GM12878 (cell line): Measurements from ENCODE around the gene FZD10. TPM values are rescaled to one million over a fixed set of nuclear protein-coding genes. Genes with fewer than 3 reads are reported as not detected.

Experiments used
- ATAC-seq: fragments of 200-7000 bp; cut with Tn5 transposase; 3 replicates; pipeline ENCODE4 v1.9.1; 2020; ENCODE audit warnings: mild to moderate bottlenecking, moderate library complexity
- BruUV-seq: library from RNA; stranded (reverse); fragments of 400-500 nt; replicated peaks from 2 replicates; lab custom pipeline; 2021; lab: Mats Ljungman, UMichigan
- CTCF ChIA-PET: fragments of 300-600 bp; sonication (Branson Sonifier 250); formaldehyde crosslinking; extraction: SDS; loops from one replicate; lab custom pipeline; 2021; ENCODE audit warnings: inconsistent platforms; lab: Yijun Ruan, JAX
- POLR2A ChIA-PET: fragments of 350-600 bp; formaldehyde crosslinking; extraction: SDS; loops from one replicate; lab custom pipeline; 2021; ENCODE audit warnings: inconsistent platforms; lab: Charles Lee
- RAD21 ChIA-PET: fragments of 300-600 bp; sonication (Branson Sonifier 250); formaldehyde crosslinking; loops from one replicate; lab custom pipeline; 2023; ENCODE audit warnings: antibody characterized with exemption; ENCODE audit not compliant: unreplicated experiment; lab: Charles Lee
- SMC1A ChIA-PET: fragments of 300-600 bp; sonication (Branson Sonifier 250); formaldehyde crosslinking; loops from one replicate; lab custom pipeline; 2023; ENCODE audit not compliant: unreplicated experiment, uncharacterized antibody; lab: Charles Lee
- DNase-seq: peaks from one replicate; pipeline ENCODE4 v3.0.0-alpha.2; 2011; ENCODE audit warnings: low read depth, low spot score
- FAIRE-seq: peaks from 3 replicates; lab custom pipeline; 2011; peaks lifted over from hg19 to GRCh38; lab: Jason Lieb, UNC
- H2AFZ ChIP-seq: 2 replicates; pipeline ENCODE4 v1.6.0; 2011; ENCODE audit warnings: low read depth, low read length, control low read depth; ENCODE audit not compliant: control insufficient read depth
- H3K27ac ChIP-seq: 2 replicates; pipeline ENCODE4 v1.5.1; 2011; ENCODE audit warnings: control low read depth; ENCODE audit not compliant: control insufficient read depth, insufficient read depth
- H3K27me3 ChIP-seq, 2 experiments: replicated peaks in 1 of 2; 2 replicates each; pipeline versions ENCODE4 v1.6.0 to v1.6.1; 2011; ENCODE audit warnings: low read length in 1 of 2; ENCODE audit not compliant: control insufficient read depth in 2 of 2, insufficient read depth in 2 of 2
- H3K36me3 ChIP-seq, 2 experiments: 2 replicates each; pipeline ENCODE4 v1.5.1; 2011; ENCODE audit warnings: low read length in 1 of 2; ENCODE audit not compliant: control insufficient read depth in 2 of 2, insufficient read depth in 2 of 2
- H3K4me1 ChIP-seq: 2 replicates; pipeline ENCODE4 v1.6.1; 2011; ENCODE audit warnings: mild to moderate bottlenecking, low read length, moderate library complexity, mixed read lengths; ENCODE audit not compliant: control insufficient read depth, insufficient read depth
- H3K4me2 ChIP-seq: 2 replicates; pipeline ENCODE4 v1.6.0; 2011; ENCODE audit warnings: control low read depth; ENCODE audit not compliant: control insufficient read depth, insufficient read depth
- H3K4me3 ChIP-seq: fragments of 200-600 bp; sonication (generic); 2 replicates; pipeline ENCODE4 v1.5.1; 2016
- H3K79me2 ChIP-seq: 2 replicates; pipeline ENCODE4 v1.6.0; 2011; ENCODE audit warnings: low read length; ENCODE audit not compliant: control insufficient read depth, insufficient read depth
- H3K9ac ChIP-seq: 2 replicates; pipeline ENCODE4 v1.8.0; 2011; ENCODE audit warnings: low read length, control low read depth, mixed read lengths; ENCODE audit not compliant: control insufficient read depth, insufficient read depth
- H3K9me3 ChIP-seq: replicated peaks from 3 replicates; pipeline ENCODE4 v1.5.1; 2011; ENCODE audit warnings: mild to moderate bottlenecking, low read length; ENCODE audit not compliant: control insufficient read depth, insufficient read depth
- H4K20me1 ChIP-seq: 2 replicates; pipeline ENCODE4 v1.6.0; 2011; ENCODE audit not compliant: control insufficient read depth, insufficient read depth
- CBX5 ChIP-seq: sonication (generic); IDR thresholded peaks from 2 replicates; pipeline ENCODE4 v1.6.1; 2016; ENCODE audit warnings: low read depth, moderate library complexity, mild to moderate bottlenecking, inconsistent platforms
- CHD4 ChIP-seq: fragments of 200-600 bp; sonication (generic); IDR thresholded peaks from 2 replicates; pipeline ENCODE4 v1.6.1; 2016; ENCODE audit warnings: mild to moderate bottlenecking
- SRF ChIP-seq, 2 experiments: IDR thresholded peaks; 2 replicates each; pipeline ENCODE4 v1.6.1; 2011; ENCODE audit warnings: low read depth in 2 of 2, low read length in 2 of 2, mild to moderate bottlenecking in 1 of 2, moderate library complexity in 1 of 2
- YBX1 ChIP-seq: fragments of 450-650 bp; IDR thresholded peaks from 2 replicates; pipeline ENCODE4 v1.6.1; 2016; ENCODE audit warnings: antibody characterized with exemption
- WGBS: methylation state at CpG from one replicate; pipeline ENCODE4 v1.1.6; 2016; ENCODE audit warnings: low lambda C conversion rate; ENCODE audit not compliant: insufficient replicate concordance, insufficient coverage; ENCODE audit errors: missing lambda C conversion rate; 5-methylcytosine and 5-hydroxymethylcytosine counted together
- in situ Hi-C: fragments of 300-500 bp; cut with MboI; formaldehyde crosslinking; loops from 9 replicates; pipeline ENCODE4 v1.14.3; 2018; ENCODE audit warnings: mixed read lengths
- intact Hi-C: fragments of 100-400 bp; cut with micrococcal nuclease; formaldehyde crosslinking; loops from one replicate; pipeline ENCODE4 v1.14.2; 2022; ENCODE audit not compliant: unreplicated experiment
- polyA plus RNA-seq, 11 experiments: library from polyadenylated mRNA; depleted of rRNA in 4 of 11; unstranded in 6 of 11; stranded (reverse) in 5 of 11; fragments of >200 nt; fragmentation: Nextera tagmentation in 4 of 11; fragmentation: Illumina TruSeq in 1 of 11; extraction: Ambion mirVana in 4 of 11; extraction: Trizol in 1 of 11; gene quantifications; 1 replicate in 1 of 11; 2 replicates in 10 of 11; pipeline versions ENCODE4 v1.2.1 to v1.2.3, GENCODE V29; 2011 to 2016; ENCODE audit warnings: inconsistent platforms in 2 of 11, missing spikeins in 2 of 11, low read depth in 1 of 11
- total RNA-seq, 4 experiments: library from RNA; depleted of rRNA in 3 of 4; stranded (reverse); fragments of >200 nt in 3 of 4; fragmentation: Illumina TruSeq in 1 of 4; extraction: Trizol in 1 of 4; gene quantifications; 2 replicates each; pipeline versions ENCODE4 v1.2.1 to v1.2.3, GENCODE V29; 2013 to 2021
- TF ChIP-seq, protein P1 (sequence below): IDR thresholded peaks from 2 replicates; pipeline ENCODE4 v1.6.1; 2012; ENCODE audit warnings: mild to moderate bottlenecking, low read depth, low read length
- TF ChIP-seq, protein P2 (sequence below): fragments of 450-650 bp; IDR thresholded peaks from 2 replicates; pipeline ENCODE4 v1.6.1; 2017; ENCODE audit warnings: low read depth, mild to moderate bottlenecking, moderate library complexity

FZD10 gene
- total and polyA plus RNA-seq, 10 of the 15 experiments (the other 5 are each of a cell fraction or from before 2014, with no cell fraction given) = not detected

DNA sequence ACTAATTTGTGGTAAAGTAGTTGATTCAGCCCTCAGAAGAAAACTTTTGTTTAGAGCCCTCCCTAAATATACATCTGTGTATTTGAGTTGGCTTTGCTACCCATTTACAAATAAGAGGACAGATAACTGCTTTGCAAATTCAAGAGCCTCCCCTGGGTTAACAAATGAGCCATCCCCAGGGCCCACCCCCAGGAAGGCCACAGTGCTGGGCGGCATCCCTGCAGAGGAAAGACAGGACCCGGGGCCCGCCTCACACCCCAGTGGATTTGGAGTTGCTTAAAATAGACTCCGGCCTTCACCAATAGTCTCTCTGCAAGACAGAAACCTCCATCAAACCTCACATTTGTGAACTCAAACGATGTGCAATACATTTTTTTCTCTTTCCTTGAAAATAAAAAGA, 2.7 kb downstream of the FZD10 start:
- no peak for ATAC-seq
- no peak overlapping the region for H2AFZ ChIP-seq
- H3K27me3 ChIP-seq = no peaks in the 10 kb centered on the region
- no peaks in the 10 kb centered on the region for H3K79me2 ChIP-seq
- ChIA-PET RAD21 (no interaction called here), CTCF (no interaction called here), SMC1A (no interaction called here), POLR2A (no interaction called here)
- BruUV-seq = no TSS peak
- in situ Hi-C loops = no loop called here
- no peak overlapping the region for H3K27ac ChIP-seq
- no peaks in the 10 kb centered on the region for H4K20me1 ChIP-seq
- 2% methylated on average over 5 of the region's 5 CpGs for WGBS
- no peaks in the 10 kb centered on the region; the same call in 2 of the 3 replicates for H3K9me3 ChIP-seq
- FAIRE-seq = no peak
- DNase-seq = no peak
- H3K36me3 ChIP-seq = no peaks in the 10 kb centered on the region
- H3K4me3 ChIP-seq = no peak overlapping the region
- no peaks in the 10 kb centered on the region for H3K4me1 ChIP-seq
- intact Hi-C loops = no loop called here
- no peak overlapping the region for H3K9ac ChIP-seq
- H3K4me2 ChIP-seq = no peak overlapping the region
- no peak for TF ChIP-seq YBX1
- TF ChIP-seq, protein P1, sequence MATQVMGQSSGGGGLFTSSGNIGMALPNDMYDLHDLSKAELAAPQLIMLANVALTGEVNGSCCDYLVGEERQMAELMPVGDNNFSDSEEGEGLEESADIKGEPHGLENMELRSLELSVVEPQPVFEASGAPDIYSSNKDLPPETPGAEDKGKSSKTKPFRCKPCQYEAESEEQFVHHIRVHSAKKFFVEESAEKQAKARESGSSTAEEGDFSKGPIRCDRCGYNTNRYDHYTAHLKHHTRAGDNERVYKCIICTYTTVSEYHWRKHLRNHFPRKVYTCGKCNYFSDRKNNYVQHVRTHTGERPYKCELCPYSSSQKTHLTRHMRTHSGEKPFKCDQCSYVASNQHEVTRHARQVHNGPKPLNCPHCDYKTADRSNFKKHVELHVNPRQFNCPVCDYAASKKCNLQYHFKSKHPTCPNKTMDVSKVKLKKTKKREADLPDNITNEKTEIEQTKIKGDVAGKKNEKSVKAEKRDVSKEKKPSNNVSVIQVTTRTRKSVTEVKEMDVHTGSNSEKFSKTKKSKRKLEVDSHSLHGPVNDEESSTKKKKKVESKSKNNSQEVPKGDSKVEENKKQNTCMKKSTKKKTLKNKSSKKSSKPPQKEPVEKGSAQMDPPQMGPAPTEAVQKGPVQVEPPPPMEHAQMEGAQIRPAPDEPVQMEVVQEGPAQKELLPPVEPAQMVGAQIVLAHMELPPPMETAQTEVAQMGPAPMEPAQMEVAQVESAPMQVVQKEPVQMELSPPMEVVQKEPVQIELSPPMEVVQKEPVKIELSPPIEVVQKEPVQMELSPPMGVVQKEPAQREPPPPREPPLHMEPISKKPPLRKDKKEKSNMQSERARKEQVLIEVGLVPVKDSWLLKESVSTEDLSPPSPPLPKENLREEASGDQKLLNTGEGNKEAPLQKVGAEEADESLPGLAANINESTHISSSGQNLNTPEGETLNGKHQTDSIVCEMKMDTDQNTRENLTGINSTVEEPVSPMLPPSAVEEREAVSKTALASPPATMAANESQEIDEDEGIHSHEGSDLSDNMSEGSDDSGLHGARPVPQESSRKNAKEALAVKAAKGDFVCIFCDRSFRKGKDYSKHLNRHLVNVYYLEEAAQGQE = no peak
- no peak for TF ChIP-seq CBX5
- TF ChIP-seq CHD4 = no peak
- TF ChIP-seq, protein P2, sequence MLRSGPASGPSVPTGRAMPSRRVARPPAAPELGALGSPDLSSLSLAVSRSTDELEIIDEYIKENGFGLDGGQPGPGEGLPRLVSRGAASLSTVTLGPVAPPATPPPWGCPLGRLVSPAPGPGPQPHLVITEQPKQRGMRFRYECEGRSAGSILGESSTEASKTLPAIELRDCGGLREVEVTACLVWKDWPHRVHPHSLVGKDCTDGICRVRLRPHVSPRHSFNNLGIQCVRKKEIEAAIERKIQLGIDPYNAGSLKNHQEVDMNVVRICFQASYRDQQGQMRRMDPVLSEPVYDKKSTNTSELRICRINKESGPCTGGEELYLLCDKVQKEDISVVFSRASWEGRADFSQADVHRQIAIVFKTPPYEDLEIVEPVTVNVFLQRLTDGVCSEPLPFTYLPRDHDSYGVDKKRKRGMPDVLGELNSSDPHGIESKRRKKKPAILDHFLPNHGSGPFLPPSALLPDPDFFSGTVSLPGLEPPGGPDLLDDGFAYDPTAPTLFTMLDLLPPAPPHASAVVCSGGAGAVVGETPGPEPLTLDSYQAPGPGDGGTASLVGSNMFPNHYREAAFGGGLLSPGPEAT = no peak
- no peak for TF ChIP-seq SRF (IDR thresholded peaks at IDR 0.05; ENCODE audit: low read depth in 2 of 2, low read length in 2 of 2)
